T-helper 1 cell treated with Interleukin-12 subunit alpha and Interleukin-12 subunit beta and Interleukin-4 antibody, amounts not matched to agents 30 ng/mL and 1 ng/mL, for 36 hours (primary cell): Measurements from ENCODE around the gene RASD1. TPM values are rescaled to one million over a fixed set of nuclear protein-coding genes. Genes with fewer than 3 reads are reported as not detected.

Experiments
- intact Hi-C: fragments of 100-400 bp; cut with micrococcal nuclease; formaldehyde crosslinking; loops from one replicate; pipeline ENCODE4 v1.15.1; 2024
- total RNA-seq: library from RNA; stranded (reverse); gene quantifications from 2 replicates; pipeline ENCODE4 v1.2.3, GENCODE V29; 2022

RASD1 gene
- total RNA-seq, 1 donor from 2014 or later, result 2.1 TPM

DNA sequence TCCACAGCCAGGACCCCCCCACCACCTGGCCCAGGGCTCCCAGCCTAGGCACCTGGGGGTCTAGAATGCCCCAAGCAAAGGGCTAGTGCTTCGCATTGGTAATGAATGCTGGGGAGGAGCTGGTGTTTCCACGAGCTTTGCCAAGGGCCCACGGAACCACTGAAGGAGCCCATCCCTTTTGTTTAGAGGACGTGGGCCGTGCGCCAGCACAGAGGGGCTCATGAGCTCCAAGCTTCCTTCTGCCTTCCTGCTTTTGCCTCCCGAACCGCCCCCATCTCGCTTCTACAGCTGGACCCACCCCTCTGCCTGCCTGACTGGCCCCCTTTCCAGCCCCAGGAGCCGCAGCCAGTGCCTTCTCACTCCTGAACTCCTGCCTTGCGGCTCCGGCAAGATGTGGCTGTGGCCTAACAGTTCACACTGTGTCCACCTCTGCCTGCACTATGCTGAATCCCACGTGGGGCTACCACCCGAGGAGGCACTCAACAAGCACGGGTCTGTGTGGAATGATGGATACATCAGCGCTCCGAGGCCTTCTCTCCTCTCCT lies 31.8 kb upstream of the RASD1 start:
- intact Hi-C loops, result no loop called here

DNA sequence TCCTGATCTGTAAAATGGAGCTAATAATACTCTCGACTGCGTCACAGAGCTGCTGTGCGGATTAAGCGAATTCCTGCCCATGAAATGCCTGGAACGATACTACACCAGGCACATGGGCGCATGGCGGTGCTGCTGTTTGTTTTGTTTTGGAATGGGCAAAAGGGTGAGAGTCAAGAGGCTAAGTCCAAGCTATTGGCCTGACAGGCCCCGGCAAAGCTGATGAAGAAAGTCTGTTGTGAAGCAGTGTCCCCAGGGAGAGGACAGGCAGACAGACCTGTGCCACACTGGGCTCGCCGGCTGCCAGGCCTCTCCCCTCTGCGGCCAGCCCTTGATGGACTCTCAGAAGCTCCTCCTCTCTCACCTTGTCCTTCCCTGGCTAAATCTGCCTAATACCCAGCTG lies 31.3 kb upstream of the RASD1 start:
- intact Hi-C loops, result no loop called here

DNA sequence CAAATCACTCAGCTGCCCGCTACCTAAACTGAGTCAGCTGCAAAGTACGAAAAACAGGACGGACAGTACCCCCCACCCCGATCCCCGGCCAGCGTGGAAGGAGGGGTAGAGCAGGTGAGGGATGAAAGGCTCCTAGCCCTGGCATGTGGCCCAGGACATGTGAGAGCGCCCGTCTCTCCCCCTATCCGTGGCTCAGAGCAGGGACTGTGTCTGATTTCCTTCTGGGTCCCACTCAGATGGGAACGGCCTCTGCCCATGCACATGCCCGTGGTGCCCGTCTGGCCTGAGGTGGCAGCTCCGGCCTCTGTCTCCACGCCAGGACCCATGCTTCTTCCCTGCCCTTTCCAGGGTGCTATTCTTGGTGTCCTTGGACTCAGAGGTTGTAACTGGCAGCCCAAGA lies 30.2 kb upstream of the RASD1 start:
- intact Hi-C loops, result no loop called here

DNA sequence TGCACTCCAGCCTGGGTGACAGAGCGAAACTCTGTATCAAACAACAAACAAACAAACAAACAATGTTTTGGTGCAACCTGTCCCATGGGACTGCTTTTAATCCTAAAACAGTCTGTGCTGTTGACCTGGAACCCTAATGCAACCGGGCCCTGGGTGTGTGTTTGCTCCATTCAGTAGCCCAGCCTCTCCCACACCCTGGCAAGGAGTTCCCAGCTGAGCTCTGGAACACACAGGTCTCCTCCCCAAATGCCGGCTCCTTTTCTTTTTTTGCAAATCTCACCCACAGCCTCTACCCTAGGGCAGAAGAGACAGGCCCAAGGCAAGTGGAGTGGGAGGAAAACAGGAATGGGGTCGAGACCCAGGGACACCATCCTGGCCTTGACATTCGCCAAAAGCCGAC lies 29.8 kb upstream of the RASD1 start:
- intact Hi-C loops, result no loop called here

DNA sequence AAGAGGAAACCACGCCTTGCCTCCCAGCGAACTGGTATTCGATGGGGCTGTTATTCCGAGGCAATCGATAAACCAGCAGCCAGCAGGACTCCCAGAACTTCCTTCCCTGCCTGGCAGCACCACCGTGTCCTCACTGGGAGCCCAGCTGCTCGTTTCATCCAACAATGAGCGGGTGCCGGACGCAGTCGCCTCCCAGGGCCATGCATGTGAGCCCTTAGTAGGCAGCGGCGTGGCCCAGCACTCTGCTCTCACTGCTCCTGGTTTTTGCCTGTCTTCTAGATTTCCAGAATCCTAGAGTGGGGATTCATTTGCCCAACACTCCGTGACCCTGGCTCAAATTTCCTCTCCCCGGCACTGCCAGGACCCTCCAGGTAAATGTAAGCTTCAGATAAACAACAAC lies 29.1 kb upstream of the RASD1 start:
- intact Hi-C loops, result no loop called here

DNA sequence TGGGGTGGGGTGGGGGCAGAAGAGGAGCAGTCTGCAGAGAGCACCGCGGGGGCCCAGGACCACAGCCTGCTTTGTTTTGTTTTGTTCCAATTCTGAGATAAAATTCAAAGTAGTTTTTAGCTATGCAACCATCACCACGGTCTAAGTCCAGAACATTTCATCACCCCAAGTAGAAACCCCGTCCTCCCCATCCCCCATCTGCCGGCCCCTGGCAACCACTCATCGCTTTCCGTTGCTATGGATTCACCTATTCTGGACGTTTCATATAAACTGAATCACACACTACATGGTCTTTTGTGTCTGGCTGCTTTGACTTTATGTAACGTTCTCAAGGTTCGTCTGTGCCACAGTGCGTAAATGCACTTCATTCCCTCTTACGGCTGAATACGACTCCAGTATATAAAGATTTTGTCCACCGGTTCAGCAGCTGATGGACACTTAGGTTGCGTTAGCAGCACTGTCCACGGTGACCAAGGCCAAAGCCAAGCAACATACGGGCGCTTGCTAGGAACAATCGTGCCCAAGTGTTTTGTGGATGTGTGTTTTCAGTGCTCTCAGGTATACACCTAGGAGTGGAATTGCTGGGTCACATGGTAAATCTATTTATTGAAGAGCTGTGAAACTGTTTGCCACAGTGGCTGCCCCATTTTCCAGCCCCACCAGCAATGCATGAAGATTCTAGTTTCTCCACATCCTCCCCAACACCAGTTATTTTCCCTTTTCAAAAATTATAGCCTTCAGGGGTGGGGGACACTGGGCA lies 27.7 kb upstream of the RASD1 start:
- intact Hi-C loops, result no loop called here

DNA sequence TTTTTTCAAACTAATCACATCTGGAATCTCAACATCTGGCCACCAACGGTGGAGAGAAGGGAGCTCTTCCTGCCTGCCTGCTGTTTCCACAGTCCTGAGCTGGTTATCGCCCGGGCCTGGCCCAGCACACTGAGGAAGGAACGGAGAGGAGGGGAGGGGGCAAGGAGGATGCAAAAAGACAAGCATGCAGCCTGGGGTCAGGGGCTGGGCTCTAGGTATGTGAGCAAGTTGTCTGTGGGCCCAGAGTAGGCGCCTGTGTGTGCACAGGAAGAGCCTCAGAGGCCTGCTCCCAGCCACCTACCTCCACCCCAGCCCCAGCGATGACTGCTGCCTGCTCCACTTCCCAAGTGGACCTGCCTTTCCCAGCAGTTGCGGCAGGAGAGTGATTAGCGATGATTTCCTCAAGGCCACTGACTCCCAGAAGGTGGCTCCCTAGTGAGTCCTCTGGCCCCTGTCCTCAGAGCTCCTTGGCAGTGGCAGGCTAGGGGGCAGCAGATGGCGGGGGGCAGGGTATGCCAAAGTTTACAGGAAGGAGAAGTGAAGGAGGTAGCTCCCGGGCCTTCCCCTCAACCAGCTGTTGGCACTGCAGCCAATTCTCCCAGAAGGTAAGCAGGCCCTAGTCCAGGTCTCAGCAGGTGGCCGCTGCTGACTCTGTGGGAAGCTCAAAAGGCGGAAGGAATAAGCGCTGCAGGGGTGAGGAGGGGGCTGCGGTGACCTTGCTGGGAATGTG lies 27.0 kb upstream of the RASD1 start:
- intact Hi-C loops, result no loop called here

DNA sequence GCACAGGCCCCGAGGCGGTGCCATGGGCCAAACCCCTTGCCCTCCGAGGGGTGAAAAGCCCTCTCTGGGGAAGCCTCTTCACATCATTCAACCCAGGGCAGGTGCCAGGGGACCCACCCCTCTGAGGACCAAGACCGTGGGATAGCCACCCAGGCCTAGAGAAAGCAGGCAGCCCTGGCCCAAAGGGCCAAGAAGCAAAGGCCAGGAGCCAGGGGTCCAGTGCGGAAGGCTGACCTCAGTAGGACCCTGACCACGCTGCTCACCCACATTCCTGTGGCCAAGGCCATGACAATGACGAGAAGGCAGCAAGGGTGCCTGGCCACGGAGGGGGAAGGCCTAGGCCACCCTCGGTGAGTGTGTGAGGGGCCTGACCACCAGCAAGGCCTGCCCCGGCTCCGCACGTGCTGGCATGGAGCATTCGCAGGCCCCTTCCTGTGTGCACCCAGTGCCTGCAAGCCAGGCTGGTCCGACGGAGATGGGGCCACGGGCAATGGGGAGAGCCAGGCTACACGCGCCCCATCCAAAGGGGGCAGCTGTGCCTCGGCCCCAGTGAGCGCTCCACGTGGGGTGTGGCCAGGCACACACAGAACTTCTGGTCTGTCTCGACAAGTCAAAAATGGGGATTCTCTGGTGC lies 24.5 kb upstream of the RASD1 start:
- intact Hi-C loops, result no loop called here

DNA sequence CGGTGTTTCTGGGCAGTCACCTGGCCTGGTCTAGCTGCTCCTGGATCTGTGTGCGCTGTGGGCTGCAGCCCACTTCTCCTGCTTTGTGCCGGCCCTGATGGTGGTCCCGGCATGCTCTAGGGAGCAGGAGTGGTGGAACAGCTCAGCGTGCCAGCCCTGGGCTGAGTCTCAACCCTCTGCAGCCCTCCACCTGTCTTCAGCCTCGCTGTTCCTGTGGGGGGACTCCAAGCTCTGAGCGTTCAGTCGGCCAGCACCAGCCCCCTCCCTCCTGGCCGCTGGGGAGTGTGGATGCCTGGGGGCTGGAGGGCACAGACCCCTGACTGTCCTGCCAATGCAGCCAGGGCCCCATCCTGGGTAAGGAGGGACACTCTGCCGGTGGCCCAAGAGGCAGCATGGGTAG lies 23.7 kb upstream of the RASD1 start:
- intact Hi-C loops, result no loop called here

DNA sequence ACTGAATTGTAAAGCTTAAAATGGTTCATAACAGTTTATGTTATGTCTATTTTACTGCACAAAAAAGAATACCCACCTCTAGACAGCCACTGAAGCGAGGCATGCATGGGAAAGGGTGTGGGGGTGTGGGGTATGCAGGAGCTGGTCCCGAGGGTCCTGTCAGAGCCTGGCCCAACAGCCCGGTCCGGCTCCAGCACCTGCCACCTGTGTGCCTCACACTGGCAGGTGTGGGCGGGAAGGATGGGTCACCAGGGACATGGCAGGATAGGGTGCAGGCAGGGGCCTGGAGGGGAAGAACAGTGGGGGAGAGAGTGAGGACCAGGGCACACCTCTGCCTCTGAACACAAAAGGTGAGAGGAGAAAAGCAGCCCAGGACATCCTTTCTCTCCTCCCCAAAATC lies 22.8 kb upstream of the RASD1 start:
- intact Hi-C loops, result no loop called here

DNA sequence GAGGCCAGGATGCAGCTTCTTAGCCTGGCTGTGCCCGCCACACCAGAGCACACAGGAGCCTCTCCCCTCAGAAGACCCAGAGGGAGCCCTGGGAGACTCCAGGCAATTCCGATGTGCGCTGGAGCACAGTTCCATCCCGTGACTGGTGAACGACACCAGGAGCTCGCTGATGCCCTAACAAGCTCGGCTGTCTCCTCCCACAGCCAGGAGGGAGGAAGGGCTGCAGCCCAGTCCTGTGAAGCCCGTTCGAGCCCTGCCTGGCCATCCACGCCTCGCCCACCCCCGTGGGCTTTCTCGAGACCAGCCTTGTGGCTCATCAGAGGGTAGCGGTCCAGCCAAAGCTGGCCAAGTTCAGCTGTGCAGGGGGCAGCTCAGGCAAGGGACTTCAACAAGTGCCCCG lies 21.8 kb upstream of the RASD1 start:
- intact Hi-C loops, result no loop called here

DNA sequence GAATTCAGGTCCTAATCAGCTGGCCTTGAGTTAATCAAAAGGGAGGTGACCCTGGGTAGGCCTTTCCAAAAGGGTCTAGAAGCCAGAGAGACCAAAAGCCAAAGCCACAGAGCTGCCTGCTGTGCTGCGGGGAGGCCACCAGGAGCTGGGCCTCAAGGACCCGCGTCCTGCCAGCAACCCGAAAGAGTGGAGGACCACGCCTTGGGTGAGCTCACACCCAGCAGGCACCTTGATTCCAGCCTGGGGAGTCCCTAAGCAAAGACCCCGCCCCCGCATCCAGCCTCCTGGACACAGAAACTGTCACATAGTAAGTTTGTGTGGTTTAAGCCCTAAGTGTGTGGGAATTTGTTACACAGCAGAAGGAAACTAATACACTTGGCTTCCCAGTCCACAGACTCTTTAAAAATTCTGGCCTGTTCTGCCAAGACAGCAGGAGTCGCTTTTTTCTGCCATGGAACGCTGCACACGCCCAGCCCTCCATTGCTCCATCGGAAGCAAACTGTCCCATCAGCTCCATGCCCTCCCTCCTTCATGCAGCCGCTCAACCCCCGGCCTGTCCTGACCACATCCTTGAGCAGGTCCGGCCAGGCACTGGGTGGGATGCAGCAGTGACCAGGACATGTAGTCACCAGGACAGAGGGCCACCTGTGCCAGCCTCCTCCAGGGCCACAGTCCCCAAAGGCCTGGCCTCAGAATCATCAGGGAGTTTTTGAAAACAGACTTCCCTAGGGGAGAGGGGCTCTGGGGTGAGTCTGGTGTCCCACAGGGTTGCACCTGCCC lies 20.9 kb upstream of the RASD1 start:
- intact Hi-C loops, result no loop called here

DNA sequence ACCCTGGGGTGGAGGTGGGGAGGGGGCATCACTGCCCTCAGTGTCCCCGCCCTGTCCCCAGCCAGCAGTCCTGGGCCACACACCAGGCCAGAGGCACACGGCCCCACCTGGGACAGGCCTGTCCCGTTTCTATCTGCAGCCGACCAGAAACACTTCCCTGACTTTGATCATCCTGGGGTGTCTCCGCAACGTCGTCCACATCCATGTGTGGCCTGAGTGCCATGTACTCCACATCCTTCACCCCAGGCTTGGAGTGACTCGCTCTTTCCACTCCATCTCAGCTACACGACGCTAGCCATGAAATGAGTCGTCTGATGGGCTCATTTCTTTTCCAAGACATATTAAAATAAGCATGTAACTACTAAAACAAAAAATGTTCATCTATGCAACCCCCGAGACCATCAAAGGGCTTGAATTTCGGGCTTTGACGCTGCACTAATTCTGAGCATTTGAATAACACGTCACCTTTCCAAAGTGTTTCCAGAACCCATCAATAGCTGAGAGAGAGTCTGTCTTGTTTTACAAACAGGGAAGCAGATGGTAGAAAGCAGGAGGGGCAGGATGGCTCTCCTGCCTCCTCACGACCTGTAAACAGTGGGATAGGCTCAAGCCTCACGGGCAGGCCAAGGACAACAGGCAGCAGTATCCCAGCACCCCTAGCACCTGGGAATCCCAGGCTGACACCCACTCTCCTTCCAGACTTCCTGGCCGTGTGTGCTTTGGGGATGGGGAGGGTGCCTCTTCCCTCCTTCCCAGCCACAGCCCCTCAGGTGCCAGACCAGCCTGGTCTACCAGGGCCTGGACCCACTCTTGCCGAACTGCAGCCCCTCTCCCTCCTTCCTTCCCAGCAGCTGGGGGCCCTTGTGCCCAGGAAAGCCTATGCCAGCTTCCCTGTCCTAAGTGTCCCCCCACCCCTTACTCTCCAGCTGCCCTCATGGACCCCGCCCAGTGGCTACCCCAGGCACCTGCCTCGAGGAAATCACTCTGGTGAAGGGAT lies 20.0 kb upstream of the RASD1 start:
- intact Hi-C loops, result no loop called here

DNA sequence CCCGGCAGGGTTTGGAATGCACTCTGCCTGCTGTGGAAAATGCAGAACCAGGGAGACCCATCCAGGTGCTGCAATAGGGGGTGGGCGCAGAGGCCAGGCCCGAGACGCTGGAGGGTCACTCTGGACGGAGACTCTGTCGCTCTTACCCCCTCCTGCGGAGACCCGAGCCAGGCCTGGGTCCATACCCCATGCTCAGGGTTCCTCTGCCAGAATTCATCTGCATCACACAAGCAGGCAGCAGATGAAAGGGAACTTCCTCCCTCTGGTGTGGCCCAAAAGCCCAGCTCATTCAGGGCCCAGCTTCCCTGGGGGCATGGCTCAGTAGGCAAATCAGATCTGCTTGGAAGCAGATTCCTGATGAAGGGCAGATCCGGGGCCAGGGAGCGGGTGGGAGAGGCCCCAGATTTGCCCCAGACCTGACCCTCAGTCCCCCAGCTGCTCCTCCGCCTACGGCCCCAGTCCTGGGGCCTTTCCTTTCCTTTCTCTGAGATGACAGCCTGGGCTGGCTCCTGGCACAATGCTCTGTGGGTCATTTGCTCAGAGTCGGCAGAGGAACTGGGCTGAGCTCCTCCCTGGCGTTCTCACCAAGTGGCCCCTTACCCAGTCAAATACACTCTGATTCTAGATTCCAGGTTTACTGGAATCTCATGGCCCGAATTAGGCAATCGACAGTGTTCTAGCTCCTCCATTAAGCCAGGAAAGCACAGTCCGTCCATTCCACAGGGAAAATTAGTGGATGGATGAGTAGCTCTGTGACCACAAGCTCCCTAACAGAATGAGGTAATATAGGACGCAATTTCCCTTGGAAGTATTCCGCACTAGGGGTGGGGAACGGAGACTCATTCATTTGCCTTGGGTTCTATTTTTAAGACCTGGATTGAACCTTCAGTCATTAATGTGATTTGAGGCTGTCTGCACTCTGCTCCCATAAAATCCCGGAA lies 19.1 kb upstream of the RASD1 start:
- intact Hi-C loops, result no loop called here

DNA sequence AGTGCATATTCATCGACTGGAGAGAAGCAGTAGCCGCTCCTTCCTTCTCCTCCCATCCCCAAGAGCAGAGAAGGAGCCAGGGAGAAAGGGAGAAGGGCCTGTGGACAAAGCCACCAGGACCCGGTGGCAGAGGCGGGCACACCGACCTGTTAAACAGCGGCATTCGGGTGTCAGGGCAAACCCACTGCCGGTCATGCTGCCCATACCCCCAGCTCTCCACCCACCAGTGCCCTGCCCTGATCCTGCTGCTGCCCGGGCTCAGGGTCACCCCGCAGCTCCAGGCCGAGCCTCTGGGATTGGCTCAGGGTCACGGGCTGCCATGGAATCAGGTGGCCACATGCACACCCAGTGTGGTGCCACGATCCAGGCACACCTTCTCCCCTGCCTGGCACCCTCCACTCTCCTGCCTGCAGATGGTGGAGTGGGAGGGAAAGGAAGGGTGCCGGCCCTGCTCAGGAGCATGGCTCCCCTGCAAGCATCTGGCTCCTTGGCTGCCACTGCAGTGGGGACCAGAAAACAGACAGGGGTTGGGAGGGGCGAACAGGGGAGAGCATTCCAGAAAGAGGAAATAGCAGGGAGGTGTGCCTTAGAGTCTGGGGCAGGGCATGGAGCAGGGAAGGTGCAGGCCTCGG lies 18.3 kb upstream of the RASD1 start:
- intact Hi-C loops, result no loop called here

DNA sequence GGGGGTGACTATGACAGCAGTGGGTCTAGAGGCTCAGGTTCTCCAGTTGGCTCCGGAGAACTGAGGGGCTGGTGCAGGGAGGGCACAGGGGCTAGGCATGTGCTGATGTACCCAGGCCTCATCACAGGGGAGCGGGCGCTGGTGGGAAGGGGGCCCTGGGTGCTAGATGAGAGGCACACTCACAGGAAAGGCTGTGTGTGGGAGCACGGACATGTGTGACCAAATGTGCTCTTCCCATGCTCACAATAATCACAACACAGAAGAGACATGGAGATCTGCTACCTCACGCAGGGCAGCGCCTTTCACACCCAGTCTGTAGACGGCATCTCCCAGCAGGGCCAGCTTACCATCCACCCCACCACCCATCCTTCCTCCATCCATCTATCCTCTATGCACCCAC lies 17.4 kb upstream of the RASD1 start:
- intact Hi-C loops, result no loop called here

DNA sequence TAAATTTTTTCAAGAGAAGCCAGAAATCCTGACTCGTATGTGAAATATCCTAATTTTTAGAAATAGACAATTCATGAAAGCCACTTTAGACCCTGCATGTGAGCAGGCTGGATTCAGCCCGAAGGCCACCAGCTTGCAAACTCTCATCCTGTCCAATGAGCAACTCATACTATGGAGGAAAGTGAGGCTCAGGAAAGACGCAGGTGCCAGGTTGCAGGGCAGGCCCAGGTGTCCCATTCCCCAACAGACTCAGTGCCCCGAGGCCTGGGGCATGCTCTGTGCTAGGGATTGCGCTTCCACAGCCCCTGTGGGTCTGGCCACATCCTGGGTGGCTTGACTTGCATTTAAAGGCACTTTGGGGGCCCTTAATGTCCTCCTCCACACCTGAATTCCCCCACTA lies 16.7 kb upstream of the RASD1 start:
- intact Hi-C loops, result no loop called here
